T-helper 1 cell treated with Interleukin-12 subunit alpha and Interleukin-12 subunit beta and Interleukin-4 antibody, amounts not matched to agents 30 μg/mL and 1 μg/mL, for 36 hours (primary cell): ENCODE results near the gene NBEAL2.
A peak's percentile ranks its signal among the peaks of the same experiment; 100 is the strongest.

Source experiments
- H3K27ac Mint-ChIP-seq: one replicate; pipeline ENCODE4 v1.8.0; 2021; ENCODE audit warnings: mild to moderate bottlenecking, mixed read lengths
- H3K27me3 Mint-ChIP-seq: one replicate; pipeline ENCODE4 v1.8.0; 2021; ENCODE audit warnings: low read depth, mixed read lengths
- H3K36me3 Mint-ChIP-seq: one replicate; pipeline ENCODE4 v1.8.0; 2021; ENCODE audit warnings: low read depth, mixed read lengths
- H3K4me1 Mint-ChIP-seq: one replicate; pipeline ENCODE4 v1.8.0; 2021; ENCODE audit warnings: low read depth, mixed read lengths
- H3K4me3 Mint-ChIP-seq: one replicate; pipeline ENCODE4 v1.8.0; 2021; ENCODE audit warnings: mild to moderate bottlenecking, moderate library complexity, mixed read lengths
- H3K9me3 Mint-ChIP-seq: one replicate; pipeline ENCODE4 v1.8.0; 2021; ENCODE audit warnings: mixed read lengths

NBEAL2 gene

DNA sequence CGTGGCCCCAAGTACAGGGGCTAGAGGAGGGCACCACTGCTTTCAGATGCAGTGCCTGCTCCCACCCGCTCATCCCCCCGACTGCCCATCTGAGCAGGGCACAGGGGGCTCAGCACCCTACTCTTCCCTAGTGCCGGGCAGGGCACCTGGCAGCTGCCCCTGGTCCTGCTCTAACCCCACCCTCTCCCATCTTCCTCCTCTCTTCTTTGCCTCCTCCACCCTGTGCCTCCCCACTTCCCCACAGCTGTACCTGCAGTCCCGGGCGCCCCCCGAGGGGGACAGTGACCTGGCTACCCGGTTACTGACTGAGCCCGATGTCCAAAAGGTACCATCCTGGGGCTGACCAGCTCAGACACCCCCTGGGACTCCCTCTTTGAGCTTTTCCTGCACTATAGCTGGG, 12.8 kb downstream of the NBEAL2 start:
- H3K9me3 Mint-ChIP-seq: no peaks in the 10 kb centered on the region
- no peaks in the 10 kb centered on the region for H3K27me3 Mint-ChIP-seq
- no peak overlapping the region for H3K4me3 Mint-ChIP-seq
- peak overlapping the region; percentile 31 for H3K27ac Mint-ChIP-seq
- peaks cover 38% of the 10 kb centered on the region for H3K4me1 Mint-ChIP-seq
- H3K36me3 Mint-ChIP-seq: peaks cover 36% of the 10 kb centered on the region

- H3K4me1 Mint-ChIP-seq: peaks cover 33% of the 10 kb centered on the region
- H3K27ac Mint-ChIP-seq: no peak overlapping the region
- no peaks in the 10 kb centered on the region for H3K27me3 Mint-ChIP-seq
- H3K36me3 Mint-ChIP-seq: peaks cover 41% of the 10 kb centered on the region
- H3K9me3 Mint-ChIP-seq: no peaks in the 10 kb centered on the region
- no peak overlapping the region for H3K4me3 Mint-ChIP-seq
Observed at GRCh38 chr3:46993292-46993691, 13.8 kb downstream of the NBEAL2 start.

GRCh38 chr3:46993986-46994385, 14.5 kb downstream of the NBEAL2 start:
- no peak overlapping the region for H3K27ac Mint-ChIP-seq
- H3K4me1 Mint-ChIP-seq: peaks cover 26% of the 10 kb centered on the region
- H3K36me3 Mint-ChIP-seq: peaks cover 40% of the 10 kb centered on the region

DNA sequence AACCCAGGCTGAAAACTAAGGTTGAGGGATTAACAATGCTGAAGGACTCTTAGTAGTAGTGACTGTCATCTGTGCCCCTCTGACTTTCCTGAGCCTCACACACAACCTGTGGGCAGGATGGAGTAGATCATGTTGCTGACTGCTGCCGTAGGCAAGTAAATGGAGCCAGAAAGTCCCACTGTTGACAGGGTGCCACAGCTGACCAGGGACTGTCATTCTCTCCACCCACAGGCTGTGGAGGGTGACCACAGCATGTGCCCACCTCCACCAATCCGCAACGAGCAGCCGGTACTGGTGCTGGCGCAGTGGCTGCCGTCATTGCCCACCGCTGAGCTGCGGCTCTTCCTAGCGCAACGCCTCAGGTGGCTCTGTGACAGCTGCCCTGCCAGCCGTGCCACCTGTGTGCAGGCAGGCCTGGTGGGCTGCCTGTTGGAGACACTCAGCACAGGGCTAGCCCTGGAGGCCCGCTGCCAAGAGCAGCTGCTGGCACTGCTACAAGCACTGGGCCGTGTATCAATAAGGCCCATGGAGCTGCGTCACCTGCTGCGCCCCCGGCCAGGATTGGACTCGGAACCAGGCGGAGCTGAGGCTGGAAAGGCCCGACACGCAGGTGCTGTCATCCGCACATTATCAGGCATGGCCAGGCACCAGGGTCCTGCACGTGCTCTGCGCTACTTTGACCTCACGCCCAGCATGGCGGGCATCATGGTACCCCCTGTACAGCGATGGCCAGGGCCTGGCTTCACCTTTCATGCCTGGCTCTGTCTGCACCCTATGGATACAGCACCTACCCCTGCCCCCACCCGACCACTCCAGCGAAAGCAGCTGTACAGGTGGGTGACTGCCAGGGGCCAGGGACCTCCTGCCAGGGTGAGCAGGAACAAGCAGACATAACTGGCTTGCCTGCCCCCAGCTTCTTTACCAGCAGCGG, 15.6 kb downstream of the NBEAL2 start:
- Mint-ChIP-seq H3K4me1 (peaks cover 21% of the 10 kb centered on the region), H3K36me3 (peaks cover 36% of the 10 kb centered on the region), H3K4me3 (no peak overlapping the region), H3K27ac (no peak overlapping the region), H3K27me3 (no peaks in the 10 kb centered on the region), H3K9me3 (no peaks in the 10 kb centered on the region)

More at GRCh38 chr3:46993986-46994385, 14.5 kb downstream of the NBEAL2 start:
- Mint-ChIP-seq H3K4me3 (no peak overlapping the region), H3K9me3 (no peaks in the 10 kb centered on the region), H3K27me3 (no peaks in the 10 kb centered on the region)

- no peak overlapping the region for H3K27ac Mint-ChIP-seq
- no peaks in the 10 kb centered on the region for H3K27me3 Mint-ChIP-seq
- H3K4me3 Mint-ChIP-seq: no peak overlapping the region
- H3K9me3 Mint-ChIP-seq: no peaks in the 10 kb centered on the region
- peaks cover 33% of the 10 kb centered on the region for H3K36me3 Mint-ChIP-seq
- peaks cover 19% of the 10 kb centered on the region for H3K4me1 Mint-ChIP-seq
Observed at GRCh38 chr3:46995901-46996562, 16.6 kb downstream of the NBEAL2 start.

GRCh38 chr3:46996689-46997452, 17.4 kb downstream of the NBEAL2 start:
- no peaks in the 10 kb centered on the region for H3K9me3 Mint-ChIP-seq
- H3K27me3 Mint-ChIP-seq: no peaks in the 10 kb centered on the region
- peaks cover 14% of the 10 kb centered on the region for H3K4me1 Mint-ChIP-seq
- peaks cover 35% of the 10 kb centered on the region for H3K36me3 Mint-ChIP-seq
- peak overlapping the region; percentile 45 for H3K27ac Mint-ChIP-seq
- H3K4me3 Mint-ChIP-seq: no peak overlapping the region

DNA sequence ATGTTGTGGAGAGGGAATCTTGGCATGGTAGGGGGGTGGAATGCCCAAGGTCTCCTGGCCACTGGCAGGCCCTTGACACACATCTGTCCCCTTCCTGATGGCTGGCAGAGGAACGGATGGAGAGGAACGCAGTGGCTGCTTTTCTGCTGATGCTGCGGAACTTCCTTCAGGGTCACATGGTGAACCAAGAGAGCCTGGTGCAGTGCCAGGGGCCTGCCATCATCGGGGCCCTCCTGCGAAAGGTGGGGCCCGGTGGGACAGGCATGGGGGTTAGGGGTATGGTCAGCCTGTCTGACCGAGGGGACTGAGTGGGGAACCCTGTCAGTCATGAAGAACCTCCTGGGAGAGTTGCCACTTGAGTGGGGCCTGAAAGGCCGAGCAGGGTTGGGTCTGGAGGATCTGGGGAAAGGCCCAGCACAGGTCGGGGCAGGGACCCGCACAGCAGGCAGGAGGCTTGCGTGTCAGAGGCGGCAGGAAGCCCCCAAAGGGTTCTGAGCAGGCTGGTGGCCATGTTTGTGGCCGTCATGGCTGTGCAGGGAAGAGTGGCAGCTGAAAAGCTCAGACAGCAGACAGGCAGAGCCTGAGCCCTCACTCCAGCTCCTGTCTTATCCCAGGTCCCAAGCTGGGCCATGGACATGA, 18.1 kb downstream of the NBEAL2 start:
- no peaks in the 10 kb centered on the region for H3K27me3 Mint-ChIP-seq
- no peaks in the 10 kb centered on the region for H3K9me3 Mint-ChIP-seq
- H3K4me3 Mint-ChIP-seq: no peak overlapping the region
- peaks cover 15% of the 10 kb centered on the region for H3K4me1 Mint-ChIP-seq
- peaks cover 36% of the 10 kb centered on the region for H3K36me3 Mint-ChIP-seq
- peak overlapping the region; percentile 15 for H3K27ac Mint-ChIP-seq

DNA sequence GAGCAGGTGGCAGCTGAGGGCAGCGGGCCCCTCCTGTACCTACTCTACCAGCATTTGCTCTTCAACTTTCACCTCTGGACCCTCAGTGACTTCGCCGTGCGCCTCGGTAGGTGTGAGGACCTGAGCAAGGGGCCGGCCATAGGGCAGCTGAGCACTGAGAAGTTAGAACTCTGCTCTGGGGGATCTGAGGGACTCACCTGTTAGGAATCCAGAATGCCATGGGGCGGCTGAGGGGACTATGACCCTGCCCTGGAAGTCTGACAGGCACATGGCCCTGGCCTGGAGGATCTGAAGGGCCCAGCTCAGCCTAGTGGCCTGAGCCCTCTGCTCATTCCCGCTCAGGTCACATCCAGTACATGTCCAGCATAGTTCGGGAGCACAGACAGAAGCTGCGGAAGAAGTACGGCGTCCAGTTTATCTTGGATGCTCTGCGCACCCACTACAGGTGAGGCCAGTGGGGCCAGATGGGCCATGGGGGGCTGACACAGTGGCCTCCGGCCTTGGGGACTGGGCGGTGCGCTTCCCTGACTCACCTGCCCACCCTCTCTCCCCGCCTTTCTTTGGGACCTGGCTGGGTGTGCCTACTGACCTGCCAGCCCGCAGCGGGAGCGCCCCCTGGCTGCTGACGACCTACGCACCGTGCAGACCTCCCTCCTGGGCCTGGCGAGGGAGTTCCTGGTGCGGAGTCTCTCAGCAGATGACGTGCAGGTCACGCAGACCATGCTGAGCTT, 18.8 kb downstream of the NBEAL2 start:
- H3K36me3 Mint-ChIP-seq: peaks cover 39% of the 10 kb centered on the region
- H3K27me3 Mint-ChIP-seq: no peaks in the 10 kb centered on the region
- peaks cover 15% of the 10 kb centered on the region for H3K4me1 Mint-ChIP-seq
- peak overlapping the region; percentile 78 for H3K27ac Mint-ChIP-seq
- no peak overlapping the region for H3K4me3 Mint-ChIP-seq
- no peaks in the 10 kb centered on the region for H3K9me3 Mint-ChIP-seq

- Mint-ChIP-seq H3K4me1 (peaks cover 13% of the 10 kb centered on the region), H3K36me3 (peaks cover 46% of the 10 kb centered on the region), H3K4me3 (no peak overlapping the region), H3K9me3 (no peaks in the 10 kb centered on the region), H3K27me3 (no peaks in the 10 kb centered on the region), H3K27ac (no peak overlapping the region)
Observed at GRCh38 chr3:46998852-46999515, 19.5 kb downstream of the NBEAL2 start.

DNA sequence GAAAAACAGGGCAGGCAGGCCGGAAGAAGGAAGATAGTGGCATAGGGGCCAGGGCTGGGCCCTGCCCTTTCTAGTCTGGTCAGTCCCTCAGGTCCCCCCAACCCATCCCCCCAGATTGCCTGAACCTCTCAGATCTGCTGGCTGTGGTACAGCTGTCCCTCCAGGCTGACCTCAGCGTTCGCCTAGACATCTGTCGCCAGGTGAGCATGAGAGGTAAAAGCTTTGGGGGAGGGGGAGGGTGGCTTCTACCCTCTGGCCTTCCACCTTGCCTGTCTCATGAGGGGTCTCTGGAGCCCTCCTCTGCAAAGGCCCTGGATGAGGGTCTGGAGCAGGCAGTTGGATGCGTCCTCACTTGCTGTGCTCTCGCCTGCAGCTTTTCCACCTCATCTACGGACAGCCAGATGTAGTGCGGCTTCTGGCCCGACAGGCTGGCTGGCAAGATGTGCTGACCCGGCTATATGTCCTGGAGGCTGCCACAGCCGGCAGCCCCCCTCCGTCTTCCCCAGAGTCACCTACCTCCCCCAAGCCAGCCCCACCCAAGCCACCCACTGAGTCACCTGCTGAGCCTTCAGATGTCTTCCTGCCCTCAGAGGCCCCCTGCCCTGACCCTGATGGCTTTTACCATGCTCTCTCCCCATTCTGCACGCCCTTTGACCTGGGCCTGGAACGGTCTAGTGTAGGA, 20.2 kb downstream of the NBEAL2 start:
- Mint-ChIP-seq H3K36me3 (peaks cover 42% of the 10 kb centered on the region), H3K27ac (no peak overlapping the region), H3K4me1 (peaks cover 11% of the 10 kb centered on the region), H3K4me3 (no peak overlapping the region), H3K27me3 (no peaks in the 10 kb centered on the region), H3K9me3 (no peaks in the 10 kb centered on the region)

DNA sequence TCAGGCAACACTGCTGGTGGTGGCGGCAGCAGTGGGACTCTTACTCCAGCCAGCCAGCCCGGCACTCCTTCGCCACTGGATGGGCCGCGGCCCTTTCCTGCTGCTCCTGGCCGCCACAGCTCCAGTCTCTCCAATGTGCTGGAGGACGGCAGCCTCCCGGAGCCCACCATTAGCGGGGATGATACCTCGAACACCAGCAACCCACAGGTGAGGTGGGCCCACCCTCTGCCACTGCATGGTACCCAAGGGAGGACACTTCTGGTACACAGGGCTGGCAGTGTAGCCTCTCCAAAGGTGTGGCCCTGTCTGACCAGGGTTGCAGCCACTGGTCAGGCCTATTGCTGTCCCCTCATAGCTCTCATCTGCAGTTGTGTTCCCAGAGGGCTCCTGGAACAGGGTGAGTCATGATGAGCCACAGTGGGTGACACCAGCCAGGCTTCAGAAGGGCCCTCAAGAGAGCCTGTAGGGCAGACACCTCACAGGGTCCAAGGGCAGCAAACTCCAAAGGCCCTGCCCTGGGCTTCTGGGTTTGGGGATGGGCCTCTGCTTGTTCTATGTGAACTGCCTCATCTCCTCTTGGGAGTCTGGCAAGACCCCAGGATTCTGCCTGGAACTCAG, 20.8 kb downstream of the NBEAL2 start:
- peaks cover 41% of the 10 kb centered on the region for H3K36me3 Mint-ChIP-seq
- no peaks in the 10 kb centered on the region for H3K9me3 Mint-ChIP-seq
- H3K27me3 Mint-ChIP-seq: no peaks in the 10 kb centered on the region
- no peak overlapping the region for H3K27ac Mint-ChIP-seq
- no peak overlapping the region for H3K4me3 Mint-ChIP-seq
- H3K4me1 Mint-ChIP-seq: peaks cover 10% of the 10 kb centered on the region

DNA sequence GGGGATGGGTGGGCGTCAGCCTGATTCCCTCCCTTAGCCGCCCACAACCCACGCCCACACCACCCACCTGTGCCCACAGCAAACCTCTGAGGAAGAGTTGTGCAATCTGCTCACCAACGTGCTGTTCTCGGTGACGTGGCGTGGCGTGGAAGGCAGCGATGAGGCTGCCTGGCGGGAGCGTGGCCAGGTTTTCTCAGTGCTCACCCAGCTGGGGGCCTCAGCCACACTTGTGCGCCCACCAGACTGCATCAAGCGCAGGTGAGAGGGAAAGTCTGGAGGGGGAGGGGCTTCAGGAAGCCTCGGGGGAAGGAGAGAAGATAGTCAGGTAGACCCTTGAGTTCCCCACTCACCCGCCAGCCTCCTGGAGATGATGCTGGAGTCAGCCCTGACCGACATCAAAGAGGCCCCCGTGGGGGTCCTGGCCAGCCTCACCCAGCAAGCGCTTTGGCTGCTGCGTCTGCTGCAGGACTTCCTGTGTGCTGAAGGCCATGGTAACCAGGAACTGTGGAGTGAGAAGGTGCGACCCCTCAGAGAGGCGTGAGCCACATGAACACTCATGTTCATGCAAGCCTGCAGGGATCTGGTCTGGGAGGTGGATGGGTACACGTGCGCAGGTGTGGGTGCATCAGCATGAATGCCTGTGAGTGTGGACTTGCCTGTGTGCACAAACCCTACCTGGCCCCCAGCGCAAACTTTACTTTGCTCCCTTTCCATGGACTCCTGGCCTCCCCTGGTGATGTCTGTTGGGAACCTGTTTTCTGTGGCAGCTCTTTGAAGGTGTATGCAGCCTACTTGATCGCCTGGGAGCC, 21.7 kb downstream of the NBEAL2 start:
- H3K4me3 Mint-ChIP-seq: no peak overlapping the region
- no peaks in the 10 kb centered on the region for H3K9me3 Mint-ChIP-seq
- H3K27ac Mint-ChIP-seq: no peak overlapping the region
- H3K4me1 Mint-ChIP-seq: peaks cover 10% of the 10 kb centered on the region
- H3K36me3 Mint-ChIP-seq: peaks cover 46% of the 10 kb centered on the region
- H3K27me3 Mint-ChIP-seq: no peaks in the 10 kb centered on the region
